ENCODE results near the gene PPIH.

The PPIH gene

DNA sequence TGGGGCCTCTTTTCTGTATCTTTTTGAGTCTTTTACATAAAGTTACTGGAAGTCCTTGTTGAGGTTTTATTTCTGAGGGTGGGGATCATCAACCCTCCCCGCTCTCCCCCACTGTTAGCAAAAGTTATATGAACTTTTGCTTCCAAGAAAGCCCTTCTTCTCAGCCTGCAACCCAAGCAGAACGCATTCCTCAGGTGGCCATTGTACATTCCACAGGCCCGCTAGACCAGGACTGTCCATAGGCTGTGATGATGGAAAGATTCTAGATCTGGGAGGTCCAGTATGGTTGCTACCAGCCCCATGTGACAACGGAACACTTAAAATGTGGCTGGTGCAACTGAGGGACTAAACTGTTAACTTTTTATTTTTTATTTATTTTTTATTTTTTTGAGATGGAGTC lies 12.2 kb downstream of the PPIH start:
- in situ Hi-C loops (cut with HindIII; ENCODE audit: low pct_ligation_motif_present, low sequenced_read_pairs), result no loop called here
- Histone ChIP-seq H3K36me3 (replicated peaks) (peaks cover 17% of the 10 kb centered on the region), H3K27ac (no peak overlapping the region), H3K4me3 (ENCODE audit: low read depth, low read length) (no peak overlapping the region), H3K27me3 (replicated peaks) (no peaks in the 10 kb centered on the region)
- no peak for TF ChIP-seq CTCF (IDR thresholded peaks at IDR 0.05; ENCODE audit: low read depth, low read length, missing control alignments)
- DNase-seq, result no peak

- no peak for TF ChIP-seq CTCF (IDR thresholded peaks at IDR 0.05; ENCODE audit: low read depth, low read length, missing control alignments)
- Histone ChIP-seq H3K27me3 (replicated peaks) (no peaks in the 10 kb centered on the region), H3K36me3 (replicated peaks) (no peaks in the 10 kb centered on the region), H3K27ac (no peak overlapping the region), H3K4me3 (ENCODE audit: low read depth, low read length) (no peak overlapping the region)
- in situ Hi-C loops (cut with HindIII; ENCODE audit: low pct_ligation_motif_present, low sequenced_read_pairs), result no loop called here
- DNase-seq, result no peak
Observed at GRCh38 chr1:42674214-42674613, 16.0 kb downstream of the PPIH start.

DNA sequence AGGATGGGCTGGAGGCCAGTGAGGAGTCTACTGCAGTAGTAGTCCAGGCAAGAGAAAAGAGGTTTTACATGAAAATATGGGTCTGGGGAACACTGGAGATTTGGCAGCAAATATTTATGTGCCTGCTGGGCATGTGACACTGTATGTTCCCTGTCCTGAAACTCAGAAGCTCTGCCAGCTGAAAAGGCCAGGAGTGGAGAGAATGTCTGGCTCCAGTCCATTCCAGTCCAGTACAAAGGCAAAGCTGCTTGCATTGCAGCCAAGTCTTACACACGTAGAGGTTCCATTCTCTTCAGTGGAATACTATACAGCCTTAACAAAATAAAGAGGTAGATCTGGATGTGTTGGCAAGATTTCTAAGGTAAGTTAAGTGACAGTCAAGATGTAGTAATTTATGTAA lies 16.5 kb downstream of the PPIH start:
- in situ Hi-C loops (cut with HindIII; ENCODE audit: low pct_ligation_motif_present, low sequenced_read_pairs), result no loop called here
- Histone ChIP-seq H3K27ac (no peak overlapping the region), H3K36me3 (replicated peaks) (no peaks in the 10 kb centered on the region), H3K4me3 (ENCODE audit: low read depth, low read length) (no peak overlapping the region), H3K27me3 (replicated peaks) (no peaks in the 10 kb centered on the region)
- TF ChIP-seq CTCF (IDR thresholded peaks at IDR 0.05; ENCODE audit: low read depth, low read length, missing control alignments), result no peak
- no peak for DNase-seq

DNA sequence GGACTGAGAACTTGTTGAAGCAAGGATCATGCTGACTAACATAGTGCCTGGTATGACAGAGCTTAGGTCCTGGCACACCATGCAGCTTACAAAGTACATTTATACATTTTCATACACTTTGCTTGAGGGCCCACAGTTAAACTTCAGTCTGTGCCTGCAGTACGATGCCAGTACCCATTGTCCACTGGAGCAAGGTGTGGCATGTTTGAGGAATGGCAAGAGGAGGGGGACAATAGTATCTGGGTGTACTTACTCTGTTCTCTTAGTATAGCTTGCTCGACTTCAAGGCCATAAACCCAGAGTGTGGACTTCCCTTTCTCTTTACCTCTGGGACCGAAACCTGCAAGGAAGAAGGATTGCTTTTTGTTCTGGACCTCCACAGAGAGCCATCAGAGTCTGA lies 17.2 kb downstream of the PPIH start:
- Histone ChIP-seq H3K4me3 (ENCODE audit: low read depth, low read length) (no peak overlapping the region), H3K36me3 (replicated peaks) (no peaks in the 10 kb centered on the region), H3K27ac (no peak overlapping the region), H3K27me3 (replicated peaks) (no peaks in the 10 kb centered on the region)
- DNase-seq, result no peak
- in situ Hi-C loops (cut with HindIII; ENCODE audit: low pct_ligation_motif_present, low sequenced_read_pairs), result no loop called here
- TF ChIP-seq CTCF (IDR thresholded peaks at IDR 0.05; ENCODE audit: low read depth, low read length, missing control alignments), result no peak

DNA sequence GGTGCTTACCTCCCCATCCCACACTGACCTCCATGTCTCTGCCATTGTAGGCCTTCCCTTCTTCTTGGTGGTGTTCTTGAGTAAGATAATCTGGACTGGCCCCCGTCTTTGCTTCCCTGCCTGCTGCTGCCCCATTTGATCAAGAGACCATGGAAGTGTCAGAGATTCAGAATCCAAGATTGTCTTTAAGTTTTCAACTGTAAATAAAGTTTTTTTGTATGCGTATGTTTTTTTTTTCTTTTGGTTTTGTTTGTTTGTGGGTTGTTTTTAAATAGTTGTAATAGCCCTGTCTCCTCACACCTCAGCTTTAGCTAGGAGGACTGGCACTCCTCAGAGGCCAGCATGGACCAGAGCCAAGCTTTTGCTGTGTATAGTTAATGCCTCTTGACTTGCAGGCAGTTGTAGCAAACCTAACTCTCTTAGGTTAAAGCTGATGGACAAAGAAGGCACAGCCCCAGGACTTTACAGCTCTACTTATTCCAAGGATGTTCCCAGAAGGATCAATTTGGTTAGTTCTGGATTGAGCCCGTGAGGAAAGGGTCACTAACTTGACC lies 18.4 kb downstream of the PPIH start:
- H3K27me3 ChIP-seq (replicated peaks), result no peaks in the 10 kb centered on the region
- no peak for TF ChIP-seq CTCF (IDR thresholded peaks at IDR 0.05; ENCODE audit: low read depth, low read length, missing control alignments)
- H3K36me3 ChIP-seq (replicated peaks), result no peaks in the 10 kb centered on the region
- H3K27ac ChIP-seq, result no peak overlapping the region
- H3K4me3 ChIP-seq (ENCODE audit: low read depth, low read length), result no peak overlapping the region
- in situ Hi-C loops (cut with HindIII; ENCODE audit: low pct_ligation_motif_present, low sequenced_read_pairs), result no loop called here
- no peak for DNase-seq

- in situ Hi-C loops (cut with HindIII; ENCODE audit: low pct_ligation_motif_present, low sequenced_read_pairs), result no loop called here
- TF ChIP-seq CTCF (IDR thresholded peaks at IDR 0.05; ENCODE audit: low read depth, low read length, missing control alignments), result no peak
- DNase-seq, result no peak
- Histone ChIP-seq H3K4me3 (ENCODE audit: low read depth, low read length) (no peak overlapping the region), H3K27ac (no peak overlapping the region), H3K27me3 (replicated peaks) (no peaks in the 10 kb centered on the region), H3K36me3 (replicated peaks) (peaks cover 9% of the 10 kb centered on the region)
Observed at GRCh38 chr1:42679364-42679983, 21.3 kb downstream of the PPIH start.

Measured in brain microvascular endothelial cell (primary cell).